Activated naive CD4-positive, alpha-beta T cell treated with anti-CD3 and anti-CD28 coated beads, Interleukin-2, amount 50 U/mL, for 24 hours (primary cell): ENCODE measurements around the gene ARHGAP32.

ENCODE experiments used
- H3K27ac Mint-ChIP-seq: one replicate; pipeline ENCODE4 v1.8.0; 2021; ENCODE audit warnings: mild to moderate bottlenecking, mixed read lengths
- H3K27me3 Mint-ChIP-seq: one replicate; pipeline ENCODE4 v1.8.0; 2021; ENCODE audit warnings: mixed read lengths
- H3K36me3 Mint-ChIP-seq: one replicate; pipeline ENCODE4 v1.8.0; 2021; ENCODE audit warnings: mixed read lengths
- H3K4me1 Mint-ChIP-seq: one replicate; pipeline ENCODE4 v1.8.0; 2021; ENCODE audit warnings: mixed read lengths
- H3K4me3 Mint-ChIP-seq: one replicate; pipeline ENCODE4 v1.8.0; 2021; ENCODE audit warnings: mild to moderate bottlenecking, mixed read lengths
- H3K9me3 Mint-ChIP-seq: one replicate; pipeline ENCODE4 v1.8.0; 2021; ENCODE audit warnings: mixed read lengths

Gene ARHGAP32

GRCh38 chr11:128968916-128969315 is 223.2 kb downstream of the ARHGAP32 start:
- H3K9me3 Mint-ChIP-seq: no peaks in the 10 kb centered on the region
- no peak overlapping the region for H3K27ac Mint-ChIP-seq
- H3K4me1 Mint-ChIP-seq: peaks cover 12% of the 10 kb centered on the region
- no peak overlapping the region for H3K4me3 Mint-ChIP-seq
- H3K36me3 Mint-ChIP-seq: peaks cover 9% of the 10 kb centered on the region
- no peaks in the 10 kb centered on the region for H3K27me3 Mint-ChIP-seq

GRCh38 chr11:128967578-128967977 is 224.5 kb downstream of the ARHGAP32 start:
- Mint-ChIP-seq H3K4me3 (no peak overlapping the region), H3K4me1 (peaks cover 15% of the 10 kb centered on the region), H3K9me3 (no peaks in the 10 kb centered on the region), H3K27me3 (no peaks in the 10 kb centered on the region), H3K36me3 (peaks cover 9% of the 10 kb centered on the region), H3K27ac (no peak overlapping the region)

GRCh38 chr11:128965485-128965884 is 226.6 kb downstream of the ARHGAP32 start:
- peaks cover 12% of the 10 kb centered on the region for H3K4me1 Mint-ChIP-seq
- H3K36me3 Mint-ChIP-seq: peaks cover 5% of the 10 kb centered on the region
- no peak overlapping the region for H3K27ac Mint-ChIP-seq
- no peaks in the 10 kb centered on the region for H3K27me3 Mint-ChIP-seq
- H3K9me3 Mint-ChIP-seq: no peaks in the 10 kb centered on the region
- H3K4me3 Mint-ChIP-seq: no peak overlapping the region

GRCh38 chr11:128964463-128964930 is 227.6 kb downstream of the ARHGAP32 start:
- H3K27me3 Mint-ChIP-seq: no peaks in the 10 kb centered on the region

GRCh38 chr11:128963744-128964325 is 228.3 kb downstream of the ARHGAP32 start:
- peaks cover 11% of the 10 kb centered on the region for H3K4me1 Mint-ChIP-seq
- no peak overlapping the region for H3K4me3 Mint-ChIP-seq
- no peak overlapping the region for H3K27ac Mint-ChIP-seq

More at GRCh38 chr11:128964463-128964930, 227.6 kb downstream of the ARHGAP32 start:
- Mint-ChIP-seq H3K27ac (no peak overlapping the region), H3K9me3 (no peaks in the 10 kb centered on the region), H3K4me1 (peaks cover 11% of the 10 kb centered on the region), H3K36me3 (no peaks in the 10 kb centered on the region), H3K4me3 (no peak overlapping the region)

GRCh38 chr11:128962896-128963295 is 229.2 kb downstream of the ARHGAP32 start:
- Mint-ChIP-seq H3K4me1 (peaks cover 11% of the 10 kb centered on the region), H3K4me3 (no peak overlapping the region), H3K27me3 (no peaks in the 10 kb centered on the region), H3K36me3 (no peaks in the 10 kb centered on the region), H3K27ac (no peak overlapping the region), H3K9me3 (no peaks in the 10 kb centered on the region)

More at GRCh38 chr11:128963744-128964325, 228.3 kb downstream of the ARHGAP32 start:
- no peaks in the 10 kb centered on the region for H3K27me3 Mint-ChIP-seq
- no peaks in the 10 kb centered on the region for H3K36me3 Mint-ChIP-seq
- no peaks in the 10 kb centered on the region for H3K9me3 Mint-ChIP-seq

- H3K27ac Mint-ChIP-seq: no peak overlapping the region
Measured at GRCh38 chr11:128961645-128962044, 230.5 kb downstream of the ARHGAP32 start.

GRCh38 chr11:128957202-128957482 is 235.0 kb downstream of the ARHGAP32 start:
- H3K27me3 Mint-ChIP-seq: peaks cover 3% of the 10 kb centered on the region
- peaks cover 3% of the 10 kb centered on the region for H3K4me1 Mint-ChIP-seq
- no peak overlapping the region for H3K27ac Mint-ChIP-seq
- H3K4me3 Mint-ChIP-seq: no peak overlapping the region
- H3K9me3 Mint-ChIP-seq: no peaks in the 10 kb centered on the region
- no peaks in the 10 kb centered on the region for H3K36me3 Mint-ChIP-seq

More at GRCh38 chr11:128961645-128962044, 230.5 kb downstream of the ARHGAP32 start:
- no peaks in the 10 kb centered on the region for H3K9me3 Mint-ChIP-seq
- H3K36me3 Mint-ChIP-seq: no peaks in the 10 kb centered on the region
- peaks cover 11% of the 10 kb centered on the region for H3K4me1 Mint-ChIP-seq
- H3K27me3 Mint-ChIP-seq: peaks cover 3% of the 10 kb centered on the region
- no peak overlapping the region for H3K4me3 Mint-ChIP-seq

GRCh38 chr11:128956401-128957201 is 235.5 kb downstream of the ARHGAP32 start:
- Mint-ChIP-seq H3K4me1 (peaks cover 3% of the 10 kb centered on the region), H3K27ac (no peak overlapping the region), H3K36me3 (no peaks in the 10 kb centered on the region), H3K9me3 (no peaks in the 10 kb centered on the region), H3K27me3 (peaks cover 3% of the 10 kb centered on the region), H3K4me3 (no peak overlapping the region)

GRCh38 chr11:128955636-128956035 is 236.5 kb downstream of the ARHGAP32 start:
- Mint-ChIP-seq H3K36me3 (no peaks in the 10 kb centered on the region), H3K27ac (no peak overlapping the region), H3K4me1 (peaks cover 3% of the 10 kb centered on the region), H3K27me3 (peaks cover 3% of the 10 kb centered on the region), H3K9me3 (no peaks in the 10 kb centered on the region), H3K4me3 (no peak overlapping the region)

- Mint-ChIP-seq H3K27me3 (peaks cover 6% of the 10 kb centered on the region), H3K27ac (no peak overlapping the region), H3K4me3 (no peak overlapping the region), H3K36me3 (no peaks in the 10 kb centered on the region), H3K4me1 (peaks cover 3% of the 10 kb centered on the region), H3K9me3 (no peaks in the 10 kb centered on the region)
Measured at GRCh38 chr11:128953151-128953550, 239.0 kb downstream of the ARHGAP32 start.

GRCh38 chr11:128949791-128950454 is 242.2 kb downstream of the ARHGAP32 start:
- no peak overlapping the region for H3K4me3 Mint-ChIP-seq
- H3K27ac Mint-ChIP-seq: no peak overlapping the region
- peaks cover 5% of the 10 kb centered on the region for H3K27me3 Mint-ChIP-seq
- no peaks in the 10 kb centered on the region for H3K9me3 Mint-ChIP-seq
- no peaks in the 10 kb centered on the region for H3K36me3 Mint-ChIP-seq
- H3K4me1 Mint-ChIP-seq: no peaks in the 10 kb centered on the region

GRCh38 chr11:128948583-128948982 is 243.5 kb downstream of the ARHGAP32 start:
- H3K36me3 Mint-ChIP-seq: no peaks in the 10 kb centered on the region
- H3K27me3 Mint-ChIP-seq: peaks cover 5% of the 10 kb centered on the region
- no peaks in the 10 kb centered on the region for H3K4me1 Mint-ChIP-seq
- no peak overlapping the region for H3K27ac Mint-ChIP-seq
- H3K9me3 Mint-ChIP-seq: no peaks in the 10 kb centered on the region
- H3K4me3 Mint-ChIP-seq: no peak overlapping the region

GRCh38 chr11:128947773-128948172 is 244.4 kb downstream of the ARHGAP32 start:
- Mint-ChIP-seq H3K27me3 (peaks cover 5% of the 10 kb centered on the region), H3K27ac (no peak overlapping the region), H3K4me3 (no peak overlapping the region), H3K4me1 (no peaks in the 10 kb centered on the region), H3K9me3 (no peaks in the 10 kb centered on the region), H3K36me3 (no peaks in the 10 kb centered on the region)

GRCh38 chr11:128946648-128947047 is 245.5 kb downstream of the ARHGAP32 start:
- Mint-ChIP-seq H3K4me3 (no peak overlapping the region), H3K27ac (no peak overlapping the region), H3K36me3 (no peaks in the 10 kb centered on the region), H3K27me3 (peaks cover 5% of the 10 kb centered on the region), H3K4me1 (no peaks in the 10 kb centered on the region), H3K9me3 (no peaks in the 10 kb centered on the region)

- H3K27ac Mint-ChIP-seq: no peak overlapping the region
- H3K4me3 Mint-ChIP-seq: no peak overlapping the region
- H3K36me3 Mint-ChIP-seq: no peaks in the 10 kb centered on the region
- no peaks in the 10 kb centered on the region for H3K4me1 Mint-ChIP-seq
- peaks cover 2% of the 10 kb centered on the region for H3K27me3 Mint-ChIP-seq
- H3K9me3 Mint-ChIP-seq: no peaks in the 10 kb centered on the region
Measured at GRCh38 chr11:128943428-128943976, 248.6 kb downstream of the ARHGAP32 start.
